Heart left ventricle (tissue), 16 donors: Measurements from ENCODE around the gene GET4. TPM values are rescaled to one million over a fixed set of nuclear protein-coding genes. Genes with fewer than 3 reads are reported as not detected.
A peak's percentile ranks its signal among the peaks of the same experiment; 100 is the strongest.

Source experiments
- ATAC-seq, 4 donors: fragments of 200-7000 bp; cut with Tn5 transposase; one replicate each; pipeline ENCODE4 v1.9.1; 2020 to 2022; ENCODE audit warnings: moderate library complexity in 4 of 4, mild to moderate bottlenecking in 3 of 4, moderate number of reproducible peaks in 1 of 4
- DNase-seq, 5 donors: peaks; one replicate each; pipeline ENCODE4 v3.0.0-alpha.2; 2020
- H3K27ac ChIP-seq, 12 donors: fragments of 200-600 bp; sonication (generic) in 4 of 12; one replicate each; pipeline versions ENCODE4 v1.5.0 to v1.8.0; 2016 to 2022; ENCODE audit warnings: mild to moderate bottlenecking in 2 of 12
- H3K27me3 ChIP-seq, 9 donors: fragments of 200-600 bp; sonication (generic) in 2 of 9; one replicate each; pipeline versions ENCODE4 v1.5.1 to v1.8.0; 2016 to 2022; ENCODE audit warnings: mild to moderate bottlenecking in 3 of 9
- H3K36me3 ChIP-seq, 9 donors: fragments of 200-600 bp; sonication (generic) in 2 of 9; one replicate each; pipeline versions ENCODE4 v1.5.0 to v1.8.0; 2018 to 2022; ENCODE audit warnings: mild to moderate bottlenecking in 2 of 9
- H3K4me1 ChIP-seq, 12 donors: fragments of 200-600 bp; sonication (generic) in 4 of 12; one replicate each; pipeline versions ENCODE4 v1.5.0 to v1.8.0; 2016 to 2022; ENCODE audit warnings: mild to moderate bottlenecking in 3 of 12
- H3K4me3 ChIP-seq, 12 donors: fragments of 200-600 bp; sonication (generic) in 4 of 12; one replicate each; pipeline versions ENCODE4 v1.5.0 to v1.8.0; 2017 to 2022; ENCODE audit warnings: mild to moderate bottlenecking in 9 of 12, moderate library complexity in 4 of 12
- H3K9me3 ChIP-seq, 12 donors: fragments of 200-600 bp; sonication (generic) in 4 of 12; one replicate each; pipeline versions ENCODE4 v1.5.0 to v1.8.0; 2016 to 2022; ENCODE audit warnings: mild to moderate bottlenecking in 1 of 12
- POLR2A ChIP-seq, 2 donors: fragments of 450-650 bp; IDR thresholded peaks; one replicate each; pipeline ENCODE4 v1.6.1; 2017; ENCODE audit warnings: antibody characterized with exemption in 2 of 2, mild to moderate bottlenecking in 2 of 2, moderate library complexity in 2 of 2
- WGBS, 4 donors: extraction: QIAGEN DNeasy Blood & Tissue Kit in 2 of 4; methylation state at CpG; one replicate each; pipeline versions ENCODE4 v1.1.5 to v1.1.7; 2013 to 2018; 5-methylcytosine and 5-hydroxymethylcytosine counted together
- intact Hi-C, 10 donors: fragments of 100-400 bp; cut with DNase I; formaldehyde crosslinking; loops; one replicate each; pipeline versions ENCODE4 v1.11.1 to v1.14.2; 2022
- long read RNA-seq, 3 donors: library from polyadenylated mRNA; unstranded; transcript quantifications; one replicate each; pipeline ENCODE4 v2.0.0, GENCODE V29; 2020 to 2021
- polyA plus RNA-seq, 2 donors: library from polyadenylated mRNA; stranded (reverse); fragments of 200-250 nt; gene quantifications; one replicate each; pipeline ENCODE4 v1.2.3, GENCODE V29; 2013
- total RNA-seq, 9 donors: library from RNA; depleted of rRNA in 2 of 9; stranded (reverse); fragments of >200 nt in 2 of 9; fragmentation: NEBNext Ultra II Directional in 3 of 9; extraction: Animal tissue kit (Norgen Biotek cat#: 25700) in 3 of 9; gene quantifications; one replicate each; pipeline versions ENCODE4 v1.1.0 to v1.2.4, GENCODE V29; 2016 to 2023
- TF ChIP-seq, protein P1 (sequence below), 12 donors: fragments of 200-600 bp; sonication (generic) in 4 of 12; IDR thresholded peaks; one replicate each; pipeline versions ENCODE4 v1.5.0 to v1.8.0; 2018 to 2022; ENCODE audit warnings: antibody characterized with exemption in 12 of 12, mild to moderate bottlenecking in 5 of 12
- donor health status: ischemic (EF 13 %, LVEDD 7.1; RV severe dilation, severe dysfunction).
- donor health status: healthy with polysubstance abuse.
- donor health status: DM: no; HTN: yes; CAD: no.
- donor health status: DM: no; HTN: no; CAD: no.
- donor health status: ischemic (EF 25% LVEDD 6.9; RV normal size, moderate dysfunction).
- donor health status: ischemic (EF 25% LVEDD 5.7; RV mildly dilated, moderate dysfunction).
- donor health status: healthy.
- donor health status: DM: yes; HTN: yes; CAD: no.
- donor health status: ischemic (EF 35%, LVEDD 5.7; RV mildly dilated, moderate dysfunction).
- donor health status: nonischemic (EF 11% LVEDD 7.7; RV severe dilation, severe dysfunction).
- donor health status: DM: yes; HTN: yes; CAD: no.
- donor health status: PGD.
- donor health status: ischemic (EF 29% LVEDD 5.4; RV normal size, mild dysfunction).
- donor health status: nonischemic (EF 23%, LVEDD 6.1; RV moderate dilation, normal function).

The GET4 gene, protein sequence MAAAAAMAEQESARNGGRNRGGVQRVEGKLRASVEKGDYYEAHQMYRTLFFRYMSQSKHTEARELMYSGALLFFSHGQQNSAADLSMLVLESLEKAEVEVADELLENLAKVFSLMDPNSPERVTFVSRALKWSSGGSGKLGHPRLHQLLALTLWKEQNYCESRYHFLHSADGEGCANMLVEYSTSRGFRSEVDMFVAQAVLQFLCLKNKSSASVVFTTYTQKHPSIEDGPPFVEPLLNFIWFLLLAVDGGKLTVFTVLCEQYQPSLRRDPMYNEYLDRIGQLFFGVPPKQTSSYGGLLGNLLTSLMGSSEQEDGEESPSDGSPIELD
- total RNA-seq = 10 to 100 TPM; 14.6 to 27.3 (median 18.6) TPM
- 10 to 100 TPM; 19.7 to 34.1 TPM for polyA plus RNA-seq
- long read RNA-seq, donor 1, transcript GET4-201 (9 exons, 2,090 nt) = major isoform, 68 of 77 reads
- long read RNA-seq, donor 1, partial matches to known transcripts = 6 of 77 reads
- long read RNA-seq, donor 1, other reads (novel, unspliced or antisense) = 3 of 77 reads
- long read RNA-seq, donor 2, full-length matches to known transcripts = 144 of 169 reads
- long read RNA-seq, donor 2, partial matches to known transcripts = 9 of 169 reads
- long read RNA-seq, donor 2, other reads (novel, unspliced or antisense) = 16 of 169 reads
- long read RNA-seq, donor 3, full-length matches to known transcripts = 59 of 74 reads
- long read RNA-seq, donor 3, partial matches to known transcripts = 13 of 74 reads
- long read RNA-seq, donor 3, other reads (novel, unspliced or antisense) = 2 of 74 reads

DNA sequence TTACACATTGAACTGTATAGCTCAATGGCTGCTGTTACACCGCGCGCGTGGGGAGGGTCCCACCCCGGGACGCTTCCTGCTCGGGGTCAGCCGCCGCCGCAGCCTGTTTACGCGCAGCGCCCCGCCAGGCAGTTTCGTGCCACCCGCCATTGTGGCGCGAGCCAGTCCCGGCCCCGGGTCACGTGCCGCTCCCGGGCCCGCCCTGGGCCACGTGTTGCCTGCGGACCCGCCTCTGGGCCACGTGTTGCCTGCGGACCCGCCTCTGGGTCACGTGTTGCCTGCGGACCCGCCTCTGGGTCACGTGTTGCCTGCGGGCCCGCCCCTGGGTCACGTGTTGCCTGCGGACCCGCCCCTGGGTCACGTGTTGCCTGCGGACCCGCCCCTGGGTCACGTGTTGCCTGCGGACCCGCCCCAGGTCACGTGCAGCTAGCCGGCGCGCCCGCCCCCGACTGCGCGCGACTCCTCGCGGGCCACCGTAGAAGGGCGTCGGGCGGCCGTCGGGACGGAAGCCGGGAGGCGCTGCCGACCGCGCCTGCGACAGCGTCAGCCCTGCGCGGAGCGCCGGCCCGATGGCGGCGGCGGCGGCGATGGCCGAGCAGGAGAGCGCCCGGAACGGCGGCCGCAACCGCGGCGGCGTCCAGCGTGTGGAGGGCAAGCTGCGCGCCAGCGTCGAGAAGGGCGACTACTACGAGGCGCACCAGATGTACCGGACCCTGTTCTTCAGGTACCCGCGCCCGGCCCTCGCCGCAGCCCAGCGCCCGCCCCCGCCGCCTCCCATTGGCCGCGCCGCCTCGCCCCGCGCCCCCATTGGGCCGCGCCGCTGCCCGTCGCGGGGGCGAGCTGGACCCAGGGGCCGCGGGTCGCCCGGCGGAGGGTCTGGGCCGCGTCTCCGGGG is at the start of gene GET4:
Gene GET4, plus strand, starts transcription at position 478 of the 895 bp plus-strand sequence. Its CDS starts 92 bp downstream, at position 570.
- Histone ChIP-seq H3K9me3 (no peaks in the 10 kb centered on the region), H3K27ac (peak within 1 kb of the TSS; percentile 69 to 95 (median 89)), H3K4me3 (peak within 1 kb of the TSS; percentile 67 to 98 (median 86)), H3K4me1 (peaks cover 10 to 67% (median 45%) of the 10 kb centered on the region in 12 donors), H3K27me3 (no peaks in the 10 kb centered on the region), H3K36me3 (peaks cover 0 to 40% (median 22%) of the 10 kb centered on the region in 9 donors)
- DNase-seq (peak; percentile 96 to 99 (median 98)), ATAC-seq (peak; percentile 73 to 84 (median 80))
- intact Hi-C loops = loop anchor here in 3 of 10 donors (5.0 to 10.0 kb wide), 3 partner anchors 354 to 552 kb away; partner anchors contain the start of gene PDGFA (in 1 of the 3)
- TF ChIP-seq POLR2A (IDR thresholded peaks at IDR 0.05) = peak; percentile 48 to 78
- TF ChIP-seq, protein P1, sequence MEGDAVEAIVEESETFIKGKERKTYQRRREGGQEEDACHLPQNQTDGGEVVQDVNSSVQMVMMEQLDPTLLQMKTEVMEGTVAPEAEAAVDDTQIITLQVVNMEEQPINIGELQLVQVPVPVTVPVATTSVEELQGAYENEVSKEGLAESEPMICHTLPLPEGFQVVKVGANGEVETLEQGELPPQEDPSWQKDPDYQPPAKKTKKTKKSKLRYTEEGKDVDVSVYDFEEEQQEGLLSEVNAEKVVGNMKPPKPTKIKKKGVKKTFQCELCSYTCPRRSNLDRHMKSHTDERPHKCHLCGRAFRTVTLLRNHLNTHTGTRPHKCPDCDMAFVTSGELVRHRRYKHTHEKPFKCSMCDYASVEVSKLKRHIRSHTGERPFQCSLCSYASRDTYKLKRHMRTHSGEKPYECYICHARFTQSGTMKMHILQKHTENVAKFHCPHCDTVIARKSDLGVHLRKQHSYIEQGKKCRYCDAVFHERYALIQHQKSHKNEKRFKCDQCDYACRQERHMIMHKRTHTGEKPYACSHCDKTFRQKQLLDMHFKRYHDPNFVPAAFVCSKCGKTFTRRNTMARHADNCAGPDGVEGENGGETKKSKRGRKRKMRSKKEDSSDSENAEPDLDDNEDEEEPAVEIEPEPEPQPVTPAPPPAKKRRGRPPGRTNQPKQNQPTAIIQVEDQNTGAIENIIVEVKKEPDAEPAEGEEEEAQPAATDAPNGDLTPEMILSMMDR (IDR thresholded peaks at IDR 0.05) = peak in 9 of 12 donors; percentile 23 to 57 (median 32)
- WGBS, 4 donors = 0 to 1% (median 1%) methylated on average over 44 to 129 of the region's 129 CpGs

DNA sequence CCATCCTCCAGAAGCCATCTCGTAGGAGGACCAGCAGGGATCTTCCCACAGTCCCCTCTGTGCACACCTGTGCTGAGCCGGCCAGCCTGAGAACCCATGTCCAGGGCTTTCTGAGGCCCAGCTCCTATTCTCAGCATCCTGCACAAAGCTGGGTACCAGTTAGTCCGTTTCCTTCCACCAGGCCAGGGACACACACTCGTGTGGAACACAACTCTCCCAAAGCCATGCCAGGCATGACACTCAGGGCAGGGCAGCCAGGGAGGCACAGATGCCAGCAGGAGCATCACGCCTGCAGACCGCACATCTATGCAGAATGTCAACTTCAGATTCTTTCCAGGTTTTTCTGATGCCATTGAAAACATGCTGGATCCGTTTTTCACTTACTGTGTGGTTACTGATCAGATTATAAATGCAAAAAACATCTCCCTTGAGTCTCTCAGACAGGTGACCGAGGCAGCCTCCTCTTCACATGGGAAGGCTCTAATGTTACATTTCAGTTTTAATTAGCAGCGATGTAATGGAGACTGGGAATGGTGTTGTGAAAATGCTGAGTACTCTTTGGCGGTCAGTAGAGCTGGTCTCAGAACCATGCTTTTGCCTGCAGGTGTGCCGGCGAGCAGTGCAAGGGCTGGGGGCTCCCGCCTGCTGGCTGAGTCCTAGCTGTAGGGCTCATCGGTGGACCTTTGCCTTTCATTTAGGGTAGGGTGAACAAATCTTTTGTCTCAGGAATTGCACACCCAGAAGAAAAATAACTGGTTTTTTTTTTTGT is 47.4 kb upstream of the GET4 start:
- no peak for ATAC-seq
- DNase-seq = peak in 1 of 5 donors; percentile 23
- no peak overlapping the region for H3K4me3 ChIP-seq
- H3K4me1 ChIP-seq = peaks cover 22 to 94% (median 76%) of the 10 kb centered on the region in 12 donors
- H3K9me3 ChIP-seq = no peaks in the 10 kb centered on the region
- H3K27ac ChIP-seq = peak overlapping the region in 8 of 12 donors; percentile 5 to 97 (median 52)
- intact Hi-C loops = no loop called here
- WGBS, 4 donors = 81 to 86% (median 83%) methylated on average over 12 to 14 of the region's 14 CpGs
- peaks cover 0 to 11% (median 0%) of the 10 kb centered on the region in 9 donors for H3K36me3 ChIP-seq
- TF ChIP-seq, protein P1 (IDR thresholded peaks at IDR 0.05) = no peak
- no peak for TF ChIP-seq POLR2A (IDR thresholded peaks at IDR 0.05)
- H3K27me3 ChIP-seq = no peaks in the 10 kb centered on the region

DNA sequence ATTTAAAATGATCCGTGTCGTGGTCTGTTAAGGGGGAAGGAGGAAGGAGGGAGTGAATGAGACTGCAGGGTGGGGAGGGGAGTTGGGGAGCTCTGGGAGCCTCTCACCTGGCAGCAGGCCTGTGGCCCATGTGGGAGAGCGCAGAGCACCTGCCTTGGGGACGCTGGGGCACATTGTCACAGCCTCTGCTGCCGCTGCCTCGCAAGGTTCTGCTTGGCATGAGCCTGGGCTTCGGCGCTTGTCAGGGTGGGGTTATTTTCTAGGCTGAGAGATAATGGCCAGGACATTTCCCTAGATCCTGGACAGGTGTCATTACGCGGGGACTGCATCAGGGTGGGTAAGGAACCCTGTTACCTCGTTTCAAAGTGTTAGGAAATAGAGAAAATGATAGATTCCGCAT is 46.3 kb upstream of the GET4 start:
- intact Hi-C loops = loop anchor here in 3 of 10 donors (5.0 to 10.0 kb wide), 2 partner anchors 42 to 45 kb away; no protein-coding TSS in a partner anchor
- Histone ChIP-seq H3K4me1 (peaks cover 22 to 94% (median 67%) of the 10 kb centered on the region in 12 donors), H3K4me3 (peak overlapping the region in 1 of 12 donors; percentile 1), H3K9me3 (no peaks in the 10 kb centered on the region), H3K27ac (peak overlapping the region; percentile 80 to 99 (median 94)), H3K36me3 (peaks cover 0 to 20% (median 7%) of the 10 kb centered on the region in 9 donors), H3K27me3 (no peaks in the 10 kb centered on the region)
- 24 to 47% (median 36%) methylated on average over 12 of the region's 12 CpGs for WGBS, 4 donors
- TF ChIP-seq, protein P1 (IDR thresholded peaks at IDR 0.05) = no peak
- no peak for TF ChIP-seq POLR2A (IDR thresholded peaks at IDR 0.05)
- peak in 1 of 5 donors; percentile 40 for DNase-seq
- peak in 1 of 4 donors; percentile 8 for ATAC-seq
